ENCODE results near the gene GJC1.

GJC1 gene

GRCh38 chr17:44796731-44797130 lies 33.4 kb downstream of the GJC1 start:
- Histone ChIP-seq H3K4me1 (ENCODE audit: control insufficient read depth, insufficient read depth, low read length) (peaks cover 27% of the 10 kb centered on the region), H3K4me2 (ENCODE audit: low read length) (no peak overlapping the region), H3K9ac (ENCODE audit: low read depth, low read length) (no peak overlapping the region), H3K4me3 (ENCODE audit: low read length) (no peak overlapping the region), H3K36me3 (ENCODE audit: insufficient read depth, low read length) (peaks cover 19% of the 10 kb centered on the region), H3K27me3 (ENCODE audit: control insufficient read depth, insufficient read depth, low read length) (no peaks in the 10 kb centered on the region), H3K9me3 (replicated peaks; ENCODE audit: low read length) (no peaks in the 10 kb centered on the region)

- Histone ChIP-seq H3K9ac (ENCODE audit: low read depth, low read length) (no peak overlapping the region), H3K36me3 (ENCODE audit: insufficient read depth, low read length) (peaks cover 19% of the 10 kb centered on the region), H3K27me3 (ENCODE audit: control insufficient read depth, insufficient read depth, low read length) (no peaks in the 10 kb centered on the region), H3K4me2 (ENCODE audit: low read length) (no peak overlapping the region), H3K9me3 (replicated peaks; ENCODE audit: low read length) (no peaks in the 10 kb centered on the region), H3K4me1 (ENCODE audit: control insufficient read depth, insufficient read depth, low read length) (peaks cover 27% of the 10 kb centered on the region), H3K4me3 (ENCODE audit: low read length) (no peak overlapping the region)
Observed at GRCh38 chr17:44795928-44796327, 34.2 kb downstream of the GJC1 start.

DNA sequence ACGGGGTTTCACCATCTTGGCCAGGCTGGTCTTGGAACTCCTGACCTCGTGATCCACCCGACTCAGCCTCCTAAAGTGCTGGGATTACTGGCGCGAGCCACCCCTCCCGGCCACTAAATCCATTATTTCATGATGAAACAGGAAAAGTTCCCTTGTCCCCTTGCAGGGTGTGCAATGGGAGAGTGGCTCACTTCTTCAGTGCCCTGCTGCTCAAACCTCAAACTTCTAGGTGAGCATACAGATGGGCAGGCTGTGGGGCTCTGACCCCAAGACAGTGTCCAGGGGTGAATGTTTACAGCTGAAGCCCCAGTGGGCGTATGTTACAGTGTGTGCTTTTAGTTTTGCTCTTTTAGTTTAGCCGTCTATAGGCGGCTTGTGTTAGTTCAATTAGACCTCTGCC lies 34.7 kb downstream of the GJC1 start:
- peak overlapping the region; percentile 77 for H3K9ac ChIP-seq (ENCODE audit: low read depth, low read length)
- H3K4me3 ChIP-seq (ENCODE audit: low read length) = peak overlapping the region; percentile 20

DNA sequence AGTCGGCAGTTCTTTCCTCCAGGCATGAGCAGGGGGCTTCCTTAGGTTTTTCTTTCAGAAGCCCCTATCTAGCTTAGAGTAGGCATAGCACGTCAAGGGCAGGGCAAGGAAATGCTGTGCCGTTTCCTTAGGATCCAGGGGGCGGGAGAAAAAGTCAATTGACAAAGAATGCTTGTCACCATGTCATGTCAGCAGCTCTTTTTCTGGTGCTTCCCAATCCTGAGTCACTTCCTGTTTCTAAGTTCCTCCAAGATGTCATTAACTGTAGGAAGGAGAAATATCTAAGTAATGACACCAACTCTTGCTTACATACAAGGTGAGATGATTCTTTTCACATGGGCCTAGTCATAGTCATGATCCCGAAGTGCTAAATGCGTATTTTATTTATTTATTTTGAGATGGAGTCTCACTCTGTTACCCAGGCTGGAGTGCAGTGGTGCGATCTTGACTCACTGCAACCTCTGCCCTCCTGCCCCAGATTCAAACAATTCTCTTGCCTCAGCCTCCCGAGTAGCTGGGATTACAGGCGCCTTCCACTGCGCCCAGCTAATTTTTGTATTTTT lies 35.2 kb downstream of the GJC1 start:
- Histone ChIP-seq H3K36me3 (ENCODE audit: insufficient read depth, low read length) (peaks cover 14% of the 10 kb centered on the region), H3K4me2 (ENCODE audit: low read length) (peak overlapping the region; percentile 52), H3K4me1 (ENCODE audit: control insufficient read depth, insufficient read depth, low read length) (peaks cover 27% of the 10 kb centered on the region), H3K27me3 (ENCODE audit: control insufficient read depth, insufficient read depth, low read length) (no peaks in the 10 kb centered on the region), H3K9ac (ENCODE audit: low read depth, low read length) (peak overlapping the region; percentile 77), H3K4me3 (ENCODE audit: low read length) (peak overlapping the region; percentile 14), H3K9me3 (replicated peaks; ENCODE audit: low read length) (no peaks in the 10 kb centered on the region)

More for the DNA sequence above, 34.7 kb downstream of the GJC1 start:
- Histone ChIP-seq H3K36me3 (ENCODE audit: insufficient read depth, low read length) (peaks cover 15% of the 10 kb centered on the region), H3K27me3 (ENCODE audit: control insufficient read depth, insufficient read depth, low read length) (no peaks in the 10 kb centered on the region), H3K9me3 (replicated peaks; ENCODE audit: low read length) (no peaks in the 10 kb centered on the region), H3K4me2 (ENCODE audit: low read length) (peak overlapping the region; percentile 22), H3K4me1 (ENCODE audit: control insufficient read depth, insufficient read depth, low read length) (peaks cover 27% of the 10 kb centered on the region)

- Histone ChIP-seq H3K27me3 (ENCODE audit: control insufficient read depth, insufficient read depth, low read length) (no peaks in the 10 kb centered on the region), H3K9me3 (replicated peaks; ENCODE audit: low read length) (no peaks in the 10 kb centered on the region), H3K36me3 (ENCODE audit: insufficient read depth, low read length) (peaks cover 11% of the 10 kb centered on the region), H3K4me3 (ENCODE audit: low read length) (peak overlapping the region; percentile 16), H3K9ac (ENCODE audit: low read depth, low read length) (peak overlapping the region; percentile 77), H3K4me2 (ENCODE audit: low read length) (peak overlapping the region; percentile 52), H3K4me1 (ENCODE audit: control insufficient read depth, insufficient read depth, low read length) (peaks cover 27% of the 10 kb centered on the region)
Observed at GRCh38 chr17:44793885-44794842, 35.9 kb downstream of the GJC1 start.

DNA sequence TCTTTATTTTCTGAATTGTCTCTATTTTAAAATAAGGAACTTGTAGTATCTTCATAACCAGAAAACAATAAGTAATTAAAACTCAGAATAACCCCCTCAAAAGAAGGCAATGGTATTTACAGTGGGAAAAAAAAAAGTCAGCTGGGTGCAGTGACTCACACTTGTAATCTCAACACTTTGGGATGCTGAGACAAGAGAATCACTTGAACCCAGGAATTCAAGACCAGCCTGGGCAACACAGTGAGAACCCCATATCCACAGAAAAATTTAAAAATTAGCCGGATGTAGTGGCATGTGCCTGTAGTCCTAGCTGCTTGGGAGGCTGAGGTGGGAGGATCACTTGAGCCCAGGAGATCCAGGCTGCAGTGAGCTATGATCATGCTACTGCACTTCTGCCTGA lies 37.8 kb downstream of the GJC1 start:
- Histone ChIP-seq H3K9ac (ENCODE audit: low read depth, low read length) (no peak overlapping the region), H3K4me2 (ENCODE audit: low read length) (no peak overlapping the region), H3K4me1 (ENCODE audit: control insufficient read depth, insufficient read depth, low read length) (peaks cover 27% of the 10 kb centered on the region), H3K4me3 (ENCODE audit: low read length) (no peak overlapping the region), H3K9me3 (replicated peaks; ENCODE audit: low read length) (no peaks in the 10 kb centered on the region), H3K27me3 (ENCODE audit: control insufficient read depth, insufficient read depth, low read length) (peaks cover 11% of the 10 kb centered on the region), H3K36me3 (ENCODE audit: insufficient read depth, low read length) (peaks cover 5% of the 10 kb centered on the region)

DNA sequence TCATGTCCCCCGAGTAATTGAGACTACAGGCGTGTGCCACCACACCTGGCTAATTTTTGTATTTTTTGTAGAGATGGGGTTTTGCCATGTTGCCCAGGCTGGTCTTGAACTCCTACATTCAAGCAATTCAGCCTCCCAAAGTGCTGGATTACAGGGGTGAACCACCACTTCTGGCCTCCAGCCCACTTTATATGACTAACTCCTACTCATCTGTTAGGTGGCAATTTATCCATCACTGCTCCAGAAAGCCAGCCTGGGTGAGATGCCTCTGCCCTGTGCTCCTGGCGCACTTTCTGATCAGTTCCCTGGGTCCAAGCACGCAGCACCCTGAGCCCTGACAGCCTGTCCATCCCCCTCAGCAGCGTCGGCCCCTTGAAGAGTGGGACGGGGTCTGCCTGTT lies 41.9 kb downstream of the GJC1 start:
- no peaks in the 10 kb centered on the region for H3K4me1 ChIP-seq (ENCODE audit: control insufficient read depth, insufficient read depth, low read length)

DNA sequence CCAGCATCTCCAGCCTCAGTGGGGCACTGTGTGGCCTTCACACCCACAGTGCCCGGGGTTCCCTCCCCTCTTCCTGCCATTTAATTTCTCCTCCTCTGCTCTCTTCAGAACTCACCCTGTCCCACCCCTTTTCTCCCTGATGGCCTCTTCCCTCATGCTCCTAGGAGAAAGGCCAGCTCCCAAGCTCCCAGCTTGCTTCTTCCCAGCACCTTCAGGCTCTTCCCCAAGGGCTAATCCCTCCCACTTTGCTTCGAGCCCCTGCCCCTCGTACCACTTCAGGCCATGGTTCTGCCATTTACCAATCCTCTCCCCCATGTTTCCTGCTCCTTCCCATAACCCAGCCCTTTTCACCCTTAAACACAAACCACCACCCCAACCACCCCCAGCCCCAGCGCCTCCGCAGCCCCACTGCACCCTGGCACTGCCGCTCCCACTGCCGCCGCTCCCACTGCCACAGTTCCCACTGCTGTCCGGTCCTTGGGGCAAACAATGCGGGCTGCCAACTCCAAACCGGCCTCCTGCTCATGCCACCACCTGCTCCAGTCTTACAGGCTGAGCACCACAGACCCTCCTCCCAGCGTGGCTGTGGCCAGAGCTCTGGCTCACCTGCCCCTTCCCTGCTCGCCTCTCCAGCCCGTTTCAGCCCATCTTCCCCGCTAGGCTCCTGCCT lies 42.7 kb downstream of the GJC1 start:
- Histone ChIP-seq H3K9me3 (replicated peaks; ENCODE audit: low read length) (no peaks in the 10 kb centered on the region), H3K36me3 (ENCODE audit: insufficient read depth, low read length) (no peaks in the 10 kb centered on the region), H3K9ac (ENCODE audit: low read depth, low read length) (no peak overlapping the region), H3K4me1 (ENCODE audit: control insufficient read depth, insufficient read depth, low read length) (no peaks in the 10 kb centered on the region), H3K4me3 (ENCODE audit: low read length) (no peak overlapping the region), H3K4me2 (ENCODE audit: low read length) (no peak overlapping the region), H3K27me3 (ENCODE audit: control insufficient read depth, insufficient read depth, low read length) (peaks cover 20% of the 10 kb centered on the region)

More for the DNA sequence above, 41.9 kb downstream of the GJC1 start:
- Histone ChIP-seq H3K9ac (ENCODE audit: low read depth, low read length) (no peak overlapping the region), H3K27me3 (ENCODE audit: control insufficient read depth, insufficient read depth, low read length) (peaks cover 20% of the 10 kb centered on the region), H3K36me3 (ENCODE audit: insufficient read depth, low read length) (no peaks in the 10 kb centered on the region), H3K4me3 (ENCODE audit: low read length) (no peak overlapping the region), H3K9me3 (replicated peaks; ENCODE audit: low read length) (no peaks in the 10 kb centered on the region), H3K4me2 (ENCODE audit: low read length) (no peak overlapping the region)

GRCh38 chr17:44786551-44787081 lies 43.5 kb downstream of the GJC1 start:
- no peaks in the 10 kb centered on the region for H3K36me3 ChIP-seq (ENCODE audit: insufficient read depth, low read length)
- peaks cover 20% of the 10 kb centered on the region for H3K27me3 ChIP-seq (ENCODE audit: control insufficient read depth, insufficient read depth, low read length)
- no peak overlapping the region for H3K4me2 ChIP-seq (ENCODE audit: low read length)
- no peak overlapping the region for H3K9ac ChIP-seq (ENCODE audit: low read depth, low read length)
- no peak overlapping the region for H3K4me3 ChIP-seq (ENCODE audit: low read length)
- H3K9me3 ChIP-seq (replicated peaks; ENCODE audit: low read length) = no peaks in the 10 kb centered on the region
- H3K4me1 ChIP-seq (ENCODE audit: control insufficient read depth, insufficient read depth, low read length) = peaks cover 2% of the 10 kb centered on the region

DNA sequence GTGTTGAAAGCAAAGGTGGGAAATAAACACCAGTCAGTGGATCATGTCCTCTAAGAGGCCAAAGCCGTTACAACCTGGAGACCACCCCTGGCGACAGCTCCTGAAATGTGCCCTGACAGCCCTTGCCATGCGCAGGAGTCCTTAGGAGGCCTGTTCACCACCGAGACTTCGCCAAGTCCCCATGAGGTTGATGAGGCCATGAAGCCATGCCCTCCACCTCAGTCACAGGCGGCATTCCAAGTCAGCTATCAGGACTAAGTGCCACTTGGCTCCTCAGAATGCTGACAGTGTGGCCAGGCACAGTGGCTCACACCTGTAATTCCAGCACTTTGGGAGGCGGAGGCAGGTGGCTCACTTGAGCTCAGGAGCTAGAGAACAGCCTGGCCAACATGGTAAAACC lies 44.2 kb downstream of the GJC1 start:
- Histone ChIP-seq H3K4me2 (ENCODE audit: low read length) (no peak overlapping the region), H3K36me3 (ENCODE audit: insufficient read depth, low read length) (no peaks in the 10 kb centered on the region), H3K9me3 (replicated peaks; ENCODE audit: low read length) (no peaks in the 10 kb centered on the region), H3K9ac (ENCODE audit: low read depth, low read length) (no peak overlapping the region), H3K4me3 (ENCODE audit: low read length) (no peak overlapping the region), H3K4me1 (ENCODE audit: control insufficient read depth, insufficient read depth, low read length) (peaks cover 8% of the 10 kb centered on the region), H3K27me3 (ENCODE audit: control insufficient read depth, insufficient read depth, low read length) (peaks cover 20% of the 10 kb centered on the region)

DNA sequence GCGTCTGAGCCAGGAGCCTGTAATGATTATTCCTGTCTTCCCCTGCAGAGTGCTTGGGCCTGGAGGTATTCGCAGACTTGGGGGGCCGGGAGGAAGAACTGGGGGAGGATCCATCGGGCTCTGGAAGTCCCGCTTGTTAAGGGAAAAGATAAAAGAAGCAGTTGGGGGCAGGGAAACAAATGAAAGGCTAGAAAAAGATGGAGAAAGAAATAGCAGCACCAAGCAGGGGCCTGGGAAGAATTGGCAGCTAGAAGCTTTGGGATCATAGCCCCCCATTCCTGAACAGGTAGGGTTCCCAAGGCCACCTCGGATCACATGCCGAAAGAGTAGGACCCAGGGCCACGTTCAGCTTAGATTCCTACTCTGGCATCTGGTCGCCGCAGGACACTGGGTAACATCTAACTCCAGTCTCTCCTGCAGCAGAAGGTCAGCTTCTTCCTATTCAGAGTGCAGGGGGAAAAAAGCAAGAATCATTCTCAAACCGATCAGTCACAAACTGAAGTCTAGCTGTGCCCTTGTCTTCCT lies 47.7 kb downstream of the GJC1 start:
- no peaks in the 10 kb centered on the region for H3K9me3 ChIP-seq (replicated peaks; ENCODE audit: low read length)
- H3K27me3 ChIP-seq (ENCODE audit: control insufficient read depth, insufficient read depth, low read length) = peaks cover 11% of the 10 kb centered on the region
- no peak overlapping the region for H3K9ac ChIP-seq (ENCODE audit: low read depth, low read length)
- peaks cover 16% of the 10 kb centered on the region for H3K4me1 ChIP-seq (ENCODE audit: control insufficient read depth, insufficient read depth, low read length)
- no peak overlapping the region for H3K4me3 ChIP-seq (ENCODE audit: low read length)
- no peak overlapping the region for H3K4me2 ChIP-seq (ENCODE audit: low read length)
- no peaks in the 10 kb centered on the region for H3K36me3 ChIP-seq (ENCODE audit: insufficient read depth, low read length)

Data from skeletal muscle satellite cell (primary cell).